SK-N-SH treated with all-trans-retinoic acid at 6 μM for 48 hours (cell line): ENCODE results near the gene IMPA2.

Experiments
- ATAC-seq: fragments of 200-7000 bp; cut with Tn5 transposase; 3 replicates; pipeline ENCODE4 v1.9.1; 2020; ENCODE audit warnings: mild to moderate bottlenecking, moderate library complexity
- BACH2 ChIP-seq: fragments of 250-450 bp; sonication (Bioruptor Pico); IDR thresholded peaks from 2 replicates; pipeline ENCODE4 v1.9.0; 2021; ENCODE audit warnings: mild to moderate bottlenecking, borderline replicate concordance
- CREB5 ChIP-seq: fragments of 250-450 bp; sonication (Bioruptor Pico); IDR thresholded peaks from 2 replicates; pipeline ENCODE4 v1.5.1; 2020; ENCODE audit warnings: low read depth, mild to moderate bottlenecking, moderate library complexity
- CSDC2 ChIP-seq: fragments of 250-450 bp; sonication (Bioruptor Pico); IDR thresholded peaks from 2 replicates; pipeline ENCODE4 v1.5.0; 2020; ENCODE audit warnings: mild to moderate bottlenecking, moderate library complexity
- CSRNP3 ChIP-seq: fragments of 250-450 bp; sonication (Bioruptor Pico); IDR thresholded peaks from 2 replicates; pipeline ENCODE4 v1.5.1; 2021; ENCODE audit warnings: mild to moderate bottlenecking, moderate library complexity
- ESRRG ChIP-seq: fragments of 250-450 bp; sonication (Bioruptor Pico); IDR thresholded peaks from 2 replicates; pipeline ENCODE4 v1.6.1; 2021; ENCODE audit warnings: mild to moderate bottlenecking
- ISL1 ChIP-seq: fragments of 250-450 bp; sonication (Bioruptor Pico); IDR thresholded peaks from 2 replicates; pipeline ENCODE4 v2.1.2; 2022; ENCODE audit warnings: mild to moderate bottlenecking, moderate library complexity
- OSR1 ChIP-seq: fragments of 250-450 bp; sonication (Bioruptor Pico); IDR thresholded peaks from 2 replicates; pipeline ENCODE4 v1.8.0; 2022; ENCODE audit warnings: moderate library complexity, mild to moderate bottlenecking, inconsistent platforms
- PPARA ChIP-seq: fragments of 250-450 bp; sonication (Bioruptor Pico); IDR thresholded peaks from 2 replicates; pipeline ENCODE4 v1.5.0; 2020; ENCODE audit warnings: mild to moderate bottlenecking, borderline replicate concordance
- RARB ChIP-seq: fragments of 250-450 bp; sonication (Bioruptor Pico); IDR thresholded peaks from 2 replicates; pipeline ENCODE4 v1.8.0; 2021; ENCODE audit warnings: mild to moderate bottlenecking, moderate library complexity
- SNAI2 ChIP-seq: fragments of 250-450 bp; sonication (Bioruptor Pico); IDR thresholded peaks from 2 replicates; pipeline ENCODE4 v1.5.0; 2020; ENCODE audit warnings: mild to moderate bottlenecking, moderate library complexity
- TOX ChIP-seq: fragments of 250-450 bp; sonication (Bioruptor Pico); IDR thresholded peaks from 2 replicates; pipeline ENCODE4 v1.8.0; 2021; ENCODE audit warnings: mild to moderate bottlenecking, moderate library complexity, borderline replicate concordance
- ZC3H10 ChIP-seq: fragments of 250-450 bp; sonication (Bioruptor Pico); IDR thresholded peaks from 2 replicates; pipeline ENCODE4 v1.5.1; 2021; ENCODE audit warnings: mild to moderate bottlenecking, moderate library complexity
- ZFP3 ChIP-seq: fragments of 250-450 bp; sonication (Bioruptor Pico); IDR thresholded peaks from 2 replicates; pipeline ENCODE4 v1.5.0; 2020; ENCODE audit warnings: mild to moderate bottlenecking, moderate library complexity
- ZNF565 ChIP-seq: fragments of 450-650 bp; formaldehyde crosslinking; conservative IDR thresholded peaks from 2 replicates; pipeline ENCODE4 v1.5.0; 2020; ENCODE audit warnings: low read depth, mild to moderate bottlenecking, moderate library complexity
- ZNF8 ChIP-seq: fragments of 450-650 bp; formaldehyde crosslinking; IDR thresholded peaks from 2 replicates; pipeline ENCODE4 v1.5.0; 2020; ENCODE audit warnings: mild to moderate bottlenecking, moderate library complexity
- TF ChIP-seq, protein P1 (sequence below): fragments of 250-450 bp; sonication (Bioruptor Pico); IDR thresholded peaks from 2 replicates; pipeline ENCODE4 v1.8.0; 2020; ENCODE audit warnings: mild to moderate bottlenecking, moderate library complexity, borderline replicate concordance
- TF ChIP-seq, protein P2 (sequence below): fragments of 250-450 bp; sonication (Bioruptor Pico); IDR thresholded peaks from 2 replicates; pipeline ENCODE4 v1.8.0; 2021; ENCODE audit warnings: low read depth, mild to moderate bottlenecking, moderate library complexity, borderline replicate concordance

Gene IMPA2

DNA sequence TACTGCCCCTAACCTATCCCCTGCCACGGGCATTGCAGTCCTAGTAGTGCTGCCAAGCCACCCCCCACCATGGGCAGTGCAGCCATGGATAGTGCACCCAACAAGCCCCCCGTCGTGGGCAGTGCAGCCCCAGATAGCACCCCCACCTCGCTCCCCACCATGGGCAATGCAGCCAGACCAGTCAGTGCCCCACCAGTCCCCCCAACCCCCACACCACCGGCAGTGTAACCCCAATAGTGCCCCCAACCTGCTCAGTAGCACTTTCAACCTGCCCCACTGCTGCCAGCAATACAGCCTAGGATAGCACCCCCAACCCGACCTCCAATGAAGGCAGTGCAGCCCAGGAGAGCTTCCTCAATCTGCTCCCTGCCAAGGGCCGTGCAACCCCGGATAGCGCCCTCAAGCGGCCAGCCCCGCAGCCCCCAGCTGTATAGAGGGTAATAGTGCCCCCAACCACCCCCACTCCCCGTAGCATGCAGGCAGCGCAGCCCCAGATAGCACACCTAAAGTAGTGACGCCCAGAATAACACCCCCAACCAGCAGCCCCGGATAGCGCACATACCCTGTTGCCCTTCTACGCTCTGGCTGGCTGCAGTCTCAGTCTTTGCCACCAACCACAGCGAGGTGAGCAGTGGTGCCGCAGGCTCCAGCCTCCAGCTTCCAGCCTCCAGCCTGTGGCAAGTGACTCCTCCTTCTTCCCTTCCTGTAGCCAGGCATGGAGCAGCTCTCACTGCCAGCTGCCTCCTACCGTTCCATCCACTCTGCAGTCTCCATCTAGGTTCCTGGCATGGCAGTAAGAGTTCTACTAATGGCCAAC is 66.9 kb downstream of the IMPA2 start:
- ATAC-seq: no peak; the same call in 1 of the 3 replicates

GRCh38 chr18:12048827-12049175 is 67.5 kb downstream of the IMPA2 start:
- TF ChIP-seq ZNF565: no peak
- TF ChIP-seq, protein P1, sequence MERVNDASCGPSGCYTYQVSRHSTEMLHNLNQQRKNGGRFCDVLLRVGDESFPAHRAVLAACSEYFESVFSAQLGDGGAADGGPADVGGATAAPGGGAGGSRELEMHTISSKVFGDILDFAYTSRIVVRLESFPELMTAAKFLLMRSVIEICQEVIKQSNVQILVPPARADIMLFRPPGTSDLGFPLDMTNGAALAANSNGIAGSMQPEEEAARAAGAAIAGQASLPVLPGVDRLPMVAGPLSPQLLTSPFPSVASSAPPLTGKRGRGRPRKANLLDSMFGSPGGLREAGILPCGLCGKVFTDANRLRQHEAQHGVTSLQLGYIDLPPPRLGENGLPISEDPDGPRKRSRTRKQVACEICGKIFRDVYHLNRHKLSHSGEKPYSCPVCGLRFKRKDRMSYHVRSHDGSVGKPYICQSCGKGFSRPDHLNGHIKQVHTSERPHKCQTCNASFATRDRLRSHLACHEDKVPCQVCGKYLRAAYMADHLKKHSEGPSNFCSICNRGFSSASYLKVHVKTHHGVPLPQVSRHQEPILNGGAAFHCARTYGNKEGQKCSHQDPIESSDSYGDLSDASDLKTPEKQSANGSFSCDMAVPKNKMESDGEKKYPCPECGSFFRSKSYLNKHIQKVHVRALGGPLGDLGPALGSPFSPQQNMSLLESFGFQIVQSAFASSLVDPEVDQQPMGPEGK: no peak
- TF ChIP-seq CREB5: no peak
- no peak for TF ChIP-seq ZFP3 (CRISPR knock-in tag)
- TF ChIP-seq, protein P2, sequence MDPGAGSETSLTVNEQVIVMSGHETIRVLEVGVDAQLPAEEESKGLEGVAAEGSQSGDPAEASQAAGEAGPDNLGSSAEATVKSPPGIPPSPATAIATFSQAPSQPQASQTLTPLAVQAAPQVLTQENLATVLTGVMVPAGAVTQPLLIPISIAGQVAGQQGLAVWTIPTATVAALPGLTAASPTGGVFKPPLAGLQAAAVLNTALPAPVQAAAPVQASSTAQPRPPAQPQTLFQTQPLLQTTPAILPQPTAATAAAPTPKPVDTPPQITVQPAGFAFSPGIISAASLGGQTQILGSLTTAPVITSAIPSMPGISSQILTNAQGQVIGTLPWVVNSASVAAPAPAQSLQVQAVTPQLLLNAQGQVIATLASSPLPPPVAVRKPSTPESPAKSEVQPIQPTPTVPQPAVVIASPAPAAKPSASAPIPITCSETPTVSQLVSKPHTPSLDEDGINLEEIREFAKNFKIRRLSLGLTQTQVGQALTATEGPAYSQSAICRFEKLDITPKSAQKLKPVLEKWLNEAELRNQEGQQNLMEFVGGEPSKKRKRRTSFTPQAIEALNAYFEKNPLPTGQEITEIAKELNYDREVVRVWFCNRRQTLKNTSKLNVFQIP (CRISPR knock-in tag): no peak
- TF ChIP-seq ZC3H10 (CRISPR knock-in tag): no peak
- no peak for TF ChIP-seq PPARA
- TF ChIP-seq BACH2 (CRISPR knock-in tag): no peak
- no peak for ATAC-seq

More for the DNA sequence above, 66.9 kb downstream of the IMPA2 start:
- TF ChIP-seq ZFP3 (CRISPR knock-in tag) (no peak), CSDC2 (CRISPR knock-in tag) (no peak)
- TF ChIP-seq, all 23 proteins: peak for 0

GRCh38 chr18:12049978-12050811 is 68.9 kb downstream of the IMPA2 start:
- TF ChIP-seq TOX (no peak), ESRRG (CRISPR knock-in tag) (no peak), ZNF8 (no peak), OSR1 (CRISPR knock-in tag) (no peak), CREB5 (no peak), PPARA (no peak), ZNF565 (no peak), CSRNP3 (CRISPR knock-in tag) (no peak), SNAI2 (CRISPR knock-in tag) (no peak), RARB (CRISPR knock-in tag) (no peak), ISL1 (CRISPR knock-in tag) (no peak)
- TF ChIP-seq, protein P2 (CRISPR knock-in tag): no peak
- TF ChIP-seq, protein P1: no peak
- no peak for ATAC-seq
